GM12874 (cell line): ENCODE measurements around the gene TACR1.

Source experiments
- CTCF ChIP-seq: IDR thresholded peaks from 2 replicates; pipeline ENCODE4 v1.5.1; 2011; ENCODE audit warnings: low read depth, mild to moderate bottlenecking, control low read depth, low read length, moderate library complexity; ENCODE audit not compliant: insufficient read depth

TACR1 gene

GRCh38 chr2:75173740-75174139, 25.6 kb downstream of the TACR1 start:
- TF ChIP-seq CTCF, result no peak

GRCh38 chr2:75170889-75171288, 28.4 kb downstream of the TACR1 start:
- no peak for TF ChIP-seq CTCF

- no peak for TF ChIP-seq CTCF
These were observed 31.1 kb downstream of the TACR1 start for GRCh38 chr2:75168186-75168585.

GRCh38 chr2:75166491-75166890, 32.8 kb downstream of the TACR1 start:
- TF ChIP-seq CTCF, result no peak

GRCh38 chr2:75162897-75163296, 36.4 kb downstream of the TACR1 start:
- TF ChIP-seq CTCF, result no peak

GRCh38 chr2:75162259-75162658, 37.1 kb downstream of the TACR1 start:
- no peak for TF ChIP-seq CTCF

- TF ChIP-seq CTCF, result no peak
These were observed 41.9 kb downstream of the TACR1 start for GRCh38 chr2:75157435-75157834.

GRCh38 chr2:75155115-75155514, 44.2 kb downstream of the TACR1 start:
- TF ChIP-seq CTCF, result no peak
